Right atrium auricular region (tissue), 2 donors: ENCODE data around the gene VASH1. TPM values are rescaled to one million over a fixed set of nuclear protein-coding genes. Genes with fewer than 3 reads are reported as not detected.
A peak's percentile ranks its signal among the peaks of the same experiment; 100 is the strongest.

Experiments
- DNase-seq: peaks from one replicate; pipeline ENCODE4 v3.0.0-alpha.2; 2019; ENCODE audit warnings: low spot score
- H3K27ac ChIP-seq, 2 donors: fragments of 200-600 bp; sonication (generic); 1 replicate in 1 of 2; 2 replicates in 1 of 2; pipeline ENCODE4 v1.5.1; 2016 to 2019
- H3K27me3 ChIP-seq, 2 donors: fragments of 200-600 bp; sonication (generic); one replicate each; pipeline versions ENCODE4 v1.5.1 to v1.6.0; 2017 to 2019
- H3K36me3 ChIP-seq: fragments of 200-600 bp; sonication (generic); one replicate; pipeline ENCODE4 v1.5.1; 2016
- H3K4me1 ChIP-seq, 2 donors: fragments of 200-600 bp; sonication (generic); one replicate each; pipeline versions ENCODE4 v1.5.1 to v1.6.0; 2017 to 2019
- H3K4me3 ChIP-seq, 2 donors: fragments of 200-600 bp; sonication (generic); 1 replicate in 1 of 2; 2 replicates in 1 of 2; pipeline ENCODE4 v1.5.1; 2017 to 2019; ENCODE audit warnings: mild to moderate bottlenecking in 1 of 2, moderate library complexity in 1 of 2
- H3K9me3 ChIP-seq, 2 donors: fragments of 200-600 bp; sonication (generic); one replicate each; pipeline ENCODE4 v1.5.1; 2019
- CTCF ChIP-seq, 2 donors: fragments of 200-600 bp; sonication (generic); IDR thresholded peaks; one replicate each; pipeline ENCODE4 v1.5.1; 2019; ENCODE audit warnings: antibody characterized with exemption in 2 of 2
- total RNA-seq, 2 donors: library from RNA; depleted of rRNA; stranded (reverse); fragments of >200 nt; gene quantifications; one replicate each; pipeline ENCODE4 v1.1.0, GENCODE V29; 2016

Gene VASH1
- total RNA-seq, 2 donors from 2014 or later = 14.3 to 26.1 TPM

GRCh38 chr14:76778546-76779215, 17.4 kb downstream of the VASH1 start:
- no peak overlapping the region for H3K4me3 ChIP-seq
- H3K27me3 ChIP-seq = no peaks in the 10 kb centered on the region
- no peak for TF ChIP-seq CTCF (IDR thresholded peaks at IDR 0.05)
- H3K27ac ChIP-seq = peak overlapping the region in 1 of 2 donors; percentile 77
- peak; percentile 57 for DNase-seq
- H3K9me3 ChIP-seq = no peaks in the 10 kb centered on the region
- peaks cover 41% of the 10 kb centered on the region for H3K36me3 ChIP-seq
- peaks cover 0 to 78% of the 10 kb centered on the region in 2 donors for H3K4me1 ChIP-seq

- TF ChIP-seq CTCF (IDR thresholded peaks at IDR 0.05) = no peak
- Histone ChIP-seq H3K27me3 (no peaks in the 10 kb centered on the region), H3K4me3 (no peak overlapping the region), H3K27ac (peak overlapping the region; percentile 65 to 77), H3K36me3 (peaks cover 41% of the 10 kb centered on the region), H3K9me3 (no peaks in the 10 kb centered on the region), H3K4me1 (peaks cover 0 to 80% of the 10 kb centered on the region in 2 donors)
- peak; percentile 55 for DNase-seq
These were observed 18.2 kb downstream of the VASH1 start for GRCh38 chr14:76779221-76780057.

GRCh38 chr14:76780058-76780345, 18.7 kb downstream of the VASH1 start:
- H3K36me3 ChIP-seq = peaks cover 41% of the 10 kb centered on the region
- H3K27ac ChIP-seq = peak overlapping the region; percentile 65 to 77
- H3K27me3 ChIP-seq = no peaks in the 10 kb centered on the region
- H3K4me1 ChIP-seq = peaks cover 0 to 86% of the 10 kb centered on the region in 2 donors
- H3K4me3 ChIP-seq = no peak overlapping the region
- H3K9me3 ChIP-seq = no peaks in the 10 kb centered on the region
- no peak for TF ChIP-seq CTCF (IDR thresholded peaks at IDR 0.05)
- no peak for DNase-seq

GRCh38 chr14:76780360-76780759, 19.1 kb downstream of the VASH1 start:
- Histone ChIP-seq H3K27me3 (no peaks in the 10 kb centered on the region), H3K4me1 (peaks cover 0 to 90% of the 10 kb centered on the region in 2 donors), H3K36me3 (peaks cover 40% of the 10 kb centered on the region), H3K27ac (peak overlapping the region; percentile 65 to 77), H3K9me3 (no peaks in the 10 kb centered on the region), H3K4me3 (no peak overlapping the region)
- DNase-seq = peak; percentile 54
- no peak for TF ChIP-seq CTCF (IDR thresholded peaks at IDR 0.05)

GRCh38 chr14:76780875-76781647, 19.8 kb downstream of the VASH1 start:
- H3K4me3 ChIP-seq = no peak overlapping the region
- no peaks in the 10 kb centered on the region for H3K9me3 ChIP-seq
- peak; percentile 61 for DNase-seq
- H3K27me3 ChIP-seq = no peaks in the 10 kb centered on the region
- TF ChIP-seq CTCF (IDR thresholded peaks at IDR 0.05) = no peak
- peaks cover 0 to 90% of the 10 kb centered on the region in 2 donors for H3K4me1 ChIP-seq
- peak overlapping the region; percentile 65 to 77 for H3K27ac ChIP-seq
- H3K36me3 ChIP-seq = peaks cover 34% of the 10 kb centered on the region
